Measurements from ENCODE around the gene XPA.
"Not testable (repeated sequence)": the region's sequence is repeated elsewhere in the genome, so short reads cannot be mapped to it uniquely, and the experiment has no call there.

Gene XPA

GRCh38 chr9:97696803-97697601 is at the start of gene XPA:
Gene XPA (minus strand): TSS chr9:97697340. CDS start chr9:97697292, 48 bp downstream.
- DNase-seq (ENCODE audit: low read depth in 2 of 2, low spot score in 1 of 2), result peak; percentile 94 to 96

- no peak for DNase-seq (ENCODE audit: low read depth in 2 of 2, low spot score in 1 of 2)
Measured at GRCh38 chr9:97744710-97745708, 47.9 kb upstream of the XPA start.

- not testable (repeated sequence) for DNase-seq (ENCODE audit: low read depth in 2 of 2, low spot score in 1 of 2)
Measured at GRCh38 chr9:97744025-97744424, 46.9 kb upstream of the XPA start.

- DNase-seq (ENCODE audit: low read depth in 2 of 2, low spot score in 1 of 2), result no peak
Measured at GRCh38 chr9:97742545-97742944, 45.4 kb upstream of the XPA start.

DNA sequence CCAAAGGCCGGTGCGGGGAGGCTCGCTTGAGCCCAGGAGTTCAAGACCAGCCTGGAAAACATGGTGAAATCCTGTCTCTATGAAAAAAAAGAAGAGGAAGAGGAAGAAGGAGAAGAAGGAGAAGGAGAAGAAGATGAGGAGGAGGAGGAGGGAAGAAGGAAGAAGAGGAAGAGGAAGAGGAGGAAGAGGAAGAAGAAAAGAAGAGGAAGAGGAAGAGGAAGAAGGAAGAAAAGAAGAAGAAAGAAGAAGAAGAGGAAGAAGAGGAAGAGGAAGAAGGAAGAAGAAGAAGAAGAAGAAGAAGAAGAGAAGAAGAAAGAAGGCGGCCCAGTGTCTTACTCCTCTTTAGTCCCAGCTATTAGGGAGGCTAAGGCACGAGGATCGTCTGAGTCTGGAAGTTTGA is 44.8 kb upstream of the XPA start:
- DNase-seq (ENCODE audit: low read depth in 2 of 2, low spot score in 1 of 2), result no peak

DNA sequence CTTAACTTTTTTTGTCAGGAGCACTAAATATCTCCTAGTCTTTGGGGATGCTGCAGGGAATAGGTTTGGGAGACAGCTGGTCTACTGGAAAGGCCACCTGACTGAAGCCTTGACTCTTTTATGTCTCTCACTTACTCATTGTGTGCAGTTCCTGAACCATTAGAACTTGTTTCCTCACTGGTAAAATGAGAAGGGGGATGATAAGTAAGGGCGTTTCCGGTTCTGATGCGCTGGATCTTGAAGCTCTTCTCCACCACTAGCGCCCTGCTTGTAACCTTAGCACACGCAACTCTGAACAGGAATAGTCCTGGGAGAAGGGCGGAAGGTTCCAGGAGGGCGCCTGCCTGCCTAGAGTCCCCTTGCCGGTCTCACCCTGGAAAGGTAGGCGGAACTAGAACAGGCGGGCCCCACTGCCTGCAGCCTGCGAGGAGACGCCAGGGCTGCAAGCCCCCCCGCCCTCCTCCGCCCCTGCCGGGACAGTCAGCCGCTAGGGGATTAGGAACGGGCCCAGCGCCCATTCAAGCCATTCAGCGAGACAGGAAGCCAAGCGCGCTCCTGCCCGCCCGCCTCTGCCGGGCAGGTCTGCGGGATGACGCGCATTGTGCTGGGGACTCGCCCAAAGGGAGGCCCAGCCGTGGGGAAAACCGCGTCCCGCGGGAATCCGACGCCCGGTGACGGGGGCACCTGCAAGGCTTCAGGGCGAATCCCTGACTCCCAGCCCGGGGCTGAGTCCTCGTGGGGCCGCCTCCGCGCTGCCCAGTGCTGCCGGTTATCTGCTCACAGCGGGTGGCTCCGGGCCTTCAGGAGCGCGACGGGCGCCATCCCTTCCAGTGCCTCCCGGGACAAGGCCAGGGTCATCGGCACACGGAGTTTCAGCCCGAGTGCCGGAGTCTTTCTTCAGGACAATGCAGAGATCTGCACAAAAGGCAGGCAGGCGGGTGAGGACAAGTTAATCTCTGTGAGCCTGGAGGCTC is 44.0 kb upstream of the XPA start:
- DNase-seq (ENCODE audit: low read depth in 2 of 2, low spot score in 1 of 2), result no peak

DNA sequence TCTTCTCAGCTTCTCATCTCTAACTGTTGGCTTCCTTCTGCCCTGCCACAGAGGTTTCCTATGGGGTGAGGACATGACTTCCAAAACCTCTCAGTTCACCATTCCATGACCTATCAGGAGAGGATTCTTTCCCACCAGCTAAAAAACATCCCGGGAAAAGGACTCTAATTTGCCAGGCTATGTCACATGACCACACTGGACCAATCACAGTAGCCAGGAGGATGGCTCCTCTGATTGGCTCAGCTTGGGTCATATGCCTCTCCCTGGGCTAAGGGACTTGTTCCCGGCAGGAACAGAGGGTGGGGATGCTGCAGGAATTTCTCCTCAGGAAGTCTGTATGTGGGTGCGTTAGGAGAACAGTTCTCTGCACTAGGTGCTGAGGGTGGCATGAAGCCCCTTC is 40.3 kb upstream of the XPA start:
- DNase-seq (ENCODE audit: low read depth in 2 of 2, low spot score in 1 of 2), result no peak

GRCh38 chr9:97735070-97735600 is 38.0 kb upstream of the XPA start:
- DNase-seq (ENCODE audit: low read depth in 2 of 2, low spot score in 1 of 2), result no peak

DNA sequence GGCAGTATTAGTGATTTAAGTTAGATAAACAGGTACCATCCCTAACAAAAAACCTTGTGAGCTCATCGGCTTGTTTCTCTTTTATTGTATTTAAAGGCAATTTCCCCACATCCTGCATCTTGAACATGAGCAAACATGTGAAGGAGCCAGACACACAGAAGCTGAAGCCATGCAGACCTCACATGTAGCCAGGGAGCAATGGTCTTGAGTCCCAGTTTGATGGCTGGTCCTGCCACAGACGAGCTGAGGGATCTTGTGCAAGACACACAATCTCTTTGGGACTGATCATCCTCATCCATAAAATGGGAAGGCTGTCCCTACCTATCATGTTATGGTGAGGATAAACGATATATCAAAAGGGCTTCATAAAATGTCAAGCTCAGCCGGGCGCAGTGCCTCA is 29.6 kb upstream of the XPA start:
- DNase-seq (ENCODE audit: low read depth in 2 of 2, low spot score in 1 of 2), result no peak

DNA sequence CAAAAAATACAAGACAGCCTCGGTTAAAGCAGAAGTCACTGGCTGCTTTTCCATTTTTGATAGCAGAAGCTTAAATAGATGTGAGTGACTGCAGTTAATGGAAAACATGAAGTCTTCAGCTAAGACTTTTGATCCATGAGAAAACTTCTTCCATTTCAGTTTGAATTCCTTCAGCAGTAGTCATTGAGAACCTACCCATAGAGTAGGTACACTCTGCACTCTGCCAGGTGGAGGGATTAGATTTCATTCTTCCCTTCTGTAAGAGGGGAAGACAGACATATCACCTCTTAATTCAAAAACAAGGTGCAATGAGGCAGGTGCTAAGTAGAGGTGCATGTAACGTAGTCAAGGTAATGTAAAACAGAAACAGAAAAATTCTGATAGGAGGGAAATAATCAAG is 26.7 kb upstream of the XPA start:
- no peak for DNase-seq (ENCODE audit: low read depth in 2 of 2, low spot score in 1 of 2)

DNA sequence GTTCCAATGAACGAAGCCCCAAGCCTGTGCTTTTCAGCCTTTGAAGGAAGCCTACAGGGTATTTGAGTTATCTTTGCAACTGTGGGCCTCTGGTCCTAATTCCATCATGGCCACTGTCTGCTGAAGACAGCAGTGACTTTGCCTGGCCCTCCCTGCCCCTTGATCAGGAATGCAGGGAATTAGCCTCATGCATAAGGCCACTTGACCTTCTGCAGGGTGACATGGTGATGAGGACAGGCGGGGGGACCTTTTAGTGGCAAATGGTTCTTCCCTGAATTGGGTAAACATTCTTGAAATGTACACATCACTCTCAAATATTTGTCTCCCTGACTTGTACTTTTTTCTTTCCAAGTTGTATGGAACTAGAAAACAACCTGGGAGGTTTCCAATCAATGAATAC is 25.2 kb upstream of the XPA start:
- no peak for DNase-seq (ENCODE audit: low read depth in 2 of 2, low spot score in 1 of 2)

DNA sequence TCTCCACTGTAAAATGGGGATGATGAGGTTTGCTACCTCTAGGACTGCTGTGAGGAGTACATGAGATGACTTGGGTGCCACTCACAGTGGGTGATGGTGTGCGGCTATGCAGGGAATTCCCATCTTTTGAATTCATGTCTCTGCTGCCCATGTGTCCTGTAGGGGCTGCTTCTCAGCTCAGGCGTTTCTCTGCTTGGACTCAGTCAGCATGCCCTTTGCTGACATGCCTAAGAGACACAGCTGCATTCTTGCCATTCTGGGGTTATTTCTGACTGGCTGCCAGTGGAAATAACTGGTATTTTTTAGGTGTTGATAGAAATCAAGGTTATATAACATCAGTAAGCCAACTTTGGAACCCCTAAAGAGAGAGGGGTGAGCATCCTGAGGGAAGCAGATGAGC is 24.3 kb upstream of the XPA start:
- no peak for DNase-seq (ENCODE audit: low read depth in 2 of 2, low spot score in 1 of 2)

DNA sequence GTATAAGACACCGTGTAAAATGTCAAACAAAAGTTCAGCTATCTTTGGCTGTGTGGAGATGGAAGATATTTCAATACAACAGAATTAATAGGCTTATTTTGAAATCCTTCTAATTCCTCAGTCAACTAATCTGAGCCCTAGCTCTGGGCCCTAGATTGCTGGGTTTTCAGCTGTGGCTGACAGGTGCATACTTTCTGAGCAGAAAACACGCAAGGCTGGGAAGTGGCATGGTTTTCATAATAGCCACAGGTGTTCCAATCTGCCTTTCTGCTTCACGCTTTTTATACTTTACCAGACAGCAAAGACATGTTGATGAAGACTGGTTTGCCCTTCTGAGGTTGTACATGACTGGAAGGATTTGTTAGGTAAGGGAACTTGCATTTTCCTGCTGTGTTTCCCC is 20.7 kb upstream of the XPA start:
- no peak for DNase-seq (ENCODE audit: low read depth in 2 of 2, low spot score in 1 of 2)

- DNase-seq (ENCODE audit: low read depth in 2 of 2, low spot score in 1 of 2), result no peak
Measured at GRCh38 chr9:97714435-97714834, 17.3 kb upstream of the XPA start.

DNA sequence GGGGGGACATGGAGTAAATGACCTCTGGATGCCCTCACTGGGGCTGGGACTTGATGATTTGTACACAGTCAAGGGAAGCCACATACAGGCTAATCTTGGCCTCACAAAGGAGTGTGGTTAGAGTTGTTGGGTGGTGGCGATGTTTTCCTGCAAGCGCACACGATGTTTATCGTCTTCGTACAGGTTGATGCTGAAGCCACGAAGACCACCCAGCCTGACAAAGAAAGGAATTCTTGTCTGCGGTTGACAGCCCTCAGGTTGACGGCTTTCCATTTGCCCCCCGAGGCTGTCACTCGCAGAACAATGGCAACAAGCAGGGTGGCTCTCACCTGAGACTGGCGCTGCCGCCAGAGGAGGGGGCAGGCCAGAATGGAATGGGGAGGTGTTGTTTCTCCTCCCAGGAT is 14.1 kb upstream of the XPA start:
- DNase-seq (ENCODE audit: low read depth in 2 of 2, low spot score in 1 of 2), result no peak

DNA sequence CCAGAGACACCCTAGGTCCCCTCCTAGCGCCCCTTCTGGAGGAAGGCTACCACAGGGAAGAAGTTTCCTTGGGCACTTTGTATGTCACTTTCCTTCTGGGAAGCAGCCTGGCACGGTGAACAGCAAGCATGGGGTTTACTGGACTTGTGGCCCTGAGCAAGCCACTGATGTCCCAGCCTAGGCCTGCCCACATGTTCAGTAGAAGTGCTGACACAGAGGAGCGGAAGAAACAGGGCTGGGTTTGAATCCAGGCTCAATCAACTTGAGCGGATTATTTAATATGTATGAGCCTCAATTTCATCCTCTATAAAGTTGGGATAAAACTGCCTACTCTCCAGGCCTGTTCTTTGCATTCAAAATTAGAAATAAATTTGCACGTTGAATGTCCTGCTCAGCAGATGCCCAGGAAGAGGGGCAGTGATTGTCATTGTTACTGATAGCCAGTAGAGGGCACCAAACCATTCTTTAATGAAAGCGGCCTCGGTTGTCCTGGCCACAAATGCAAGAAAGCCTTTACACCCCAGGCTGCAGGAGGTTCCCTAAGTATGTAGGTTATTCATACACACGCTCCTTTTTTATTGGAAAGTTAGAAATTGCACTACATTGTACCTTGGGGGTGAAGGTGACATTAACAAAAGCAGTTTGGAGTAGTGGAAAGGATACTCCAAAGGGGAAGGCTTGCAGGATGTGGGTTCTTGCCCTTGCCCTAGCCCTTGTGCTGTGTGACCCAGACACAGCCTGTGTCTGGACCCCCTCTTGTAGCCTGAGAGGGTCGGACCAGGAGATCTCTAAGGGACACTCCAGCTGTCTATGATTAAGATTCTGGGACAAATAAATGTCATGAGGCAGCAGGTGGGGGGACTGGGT is 13.4 kb upstream of the XPA start:
- DNase-seq (ENCODE audit: low read depth in 2 of 2, low spot score in 1 of 2), result peak in 1 of 2 donors; percentile 12

GRCh38 chr9:97706246-97706645 is 9.1 kb upstream of the XPA start:
- DNase-seq (ENCODE audit: low read depth in 2 of 2, low spot score in 1 of 2), result no peak

DNA sequence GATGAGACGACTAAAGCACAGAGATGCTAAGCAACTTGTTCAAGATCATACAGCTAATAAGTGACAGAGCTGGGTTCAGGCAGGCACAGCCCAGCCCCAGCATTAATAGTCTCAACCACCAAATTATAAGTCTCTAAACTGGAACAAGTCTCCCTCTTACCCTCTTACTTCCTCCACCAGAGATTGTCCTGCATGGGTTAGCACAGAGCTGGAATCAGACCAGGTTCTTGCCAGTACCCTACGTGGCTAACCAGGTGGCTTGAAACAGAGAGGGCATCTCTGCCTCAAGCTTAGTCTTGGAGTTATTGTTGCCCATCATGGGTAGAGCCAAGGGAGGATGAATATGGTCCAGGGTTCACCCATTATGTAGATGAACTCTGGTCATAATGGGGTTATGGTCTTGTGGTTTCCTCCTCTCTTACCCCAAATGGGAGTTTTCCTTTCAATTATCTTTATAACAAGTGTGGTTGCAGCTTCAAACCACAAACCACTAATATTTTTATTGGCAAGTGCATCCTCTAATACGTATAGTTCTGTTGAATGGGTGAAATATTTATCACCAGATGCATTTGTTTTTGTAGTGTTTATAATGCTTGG is 8.3 kb upstream of the XPA start:
- DNase-seq (ENCODE audit: low read depth in 2 of 2, low spot score in 1 of 2), result no peak

DNA sequence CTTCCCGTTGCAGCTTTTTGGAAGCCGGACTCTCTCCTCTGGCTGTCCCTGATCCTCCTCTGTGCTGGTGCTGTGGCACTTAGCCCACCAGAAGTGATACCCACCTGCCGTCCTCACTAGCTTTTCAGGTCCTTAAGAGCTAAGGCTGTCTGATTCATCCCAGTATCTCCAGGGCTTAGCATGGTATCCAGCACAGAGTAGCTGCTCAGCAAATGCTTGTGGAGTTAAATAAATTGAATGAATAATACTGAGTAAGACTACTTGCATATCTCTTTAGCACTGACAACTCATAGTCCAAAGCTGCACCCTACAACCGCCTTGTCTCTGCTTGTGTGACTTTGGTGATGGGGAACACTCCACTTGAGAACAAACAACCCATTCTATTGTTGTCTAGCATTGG is 7.7 kb upstream of the XPA start:
- no peak for DNase-seq (ENCODE audit: low read depth in 2 of 2, low spot score in 1 of 2)

All from stimulated activated CD8-positive, alpha-beta memory T cell treated with anti-CD3 and anti-CD28 coated beads, Interleukin-4, amount 100 ng/mL, for 1 hour (primary cell).